Adrenal gland (tissue), 12 donors: ENCODE measurements around the gene RO60. TPM values are rescaled to one million over a fixed set of nuclear protein-coding genes. Genes with fewer than 3 reads are reported as not detected.

Experiments used
- DNase-seq, 7 donors: peaks; one replicate each; pipeline ENCODE4 v3.0.0-alpha.2; 2019 to 2020
- H3K27ac ChIP-seq, 5 donors: fragments of 200-600 bp; sonication (generic) in 4 of 5; 1 replicate in 3 of 5; 2 replicates in 2 of 5; pipeline versions ENCODE4 v1.5.1 to v1.8.0; 2016 to 2020; ENCODE audit warnings: mild to moderate bottlenecking in 1 of 5
- H3K27me3 ChIP-seq: fragments of 200-600 bp; 2 replicates; pipeline ENCODE4 v1.8.0; 2021
- H3K36me3 ChIP-seq, 2 donors: fragments of 200-600 bp; replicated peaks in 1 of 2; 1 replicate in 1 of 2; 2 replicates in 1 of 2; pipeline versions ENCODE4 v1.5.1 to v1.8.0; 2018 to 2022
- H3K4me1 ChIP-seq, 2 donors: fragments of 200-600 bp; replicated peaks in 1 of 2; 1 replicate in 1 of 2; 2 replicates in 1 of 2; pipeline versions ENCODE4 v1.5.1 to v1.8.0; 2018 to 2021
- H3K4me3 ChIP-seq, 4 donors: fragments of 200-600 bp; sonication (generic) in 3 of 4; one replicate each; pipeline ENCODE4 v1.5.1; 2016 to 2018
- H3K9me3 ChIP-seq, 3 donors: fragments of 200-600 bp; sonication (generic) in 1 of 3; replicated peaks in 1 of 3; 1 replicate in 2 of 3; 2 replicates in 1 of 3; pipeline versions ENCODE4 v1.5.1 to v1.8.0; 2016 to 2021
- CTCF ChIP-seq, 6 experiments: fragments of 450-650 bp in 4 of 6; fragments of 200-600 bp in 2 of 6; sonication (generic) in 1 of 6; IDR thresholded peaks; 1 replicate in 5 of 6; 2 replicates in 1 of 6; pipeline versions ENCODE4 v1.5.1 to v1.8.0; 2016 to 2021; ENCODE audit warnings: antibody characterized with exemption in 6 of 6, mild to moderate bottlenecking in 2 of 6, moderate library complexity in 1 of 6
- POLR2A ChIP-seq, 2 donors: fragments of 450-650 bp; IDR thresholded peaks; one replicate each; pipeline ENCODE4 v1.6.1; 2017; ENCODE audit warnings: antibody characterized with exemption in 2 of 2, mild to moderate bottlenecking in 2 of 2, moderate library complexity in 1 of 2
- WGBS, 4 donors: extraction: QIAGEN DNeasy Blood & Tissue Kit in 2 of 4; methylation state at CpG; one replicate each; pipeline versions ENCODE4 v1.1.5 to v1.1.7; 2013 to 2017; 5-methylcytosine and 5-hydroxymethylcytosine counted together
- intact Hi-C, 2 donors: fragments of 100-400 bp; cut with DNase I; formaldehyde crosslinking; loops; one replicate each; pipeline versions ENCODE4 v1.14.1 to v1.15.0; 2022 to 2023
- polyA plus RNA-seq, 3 donors: library from polyadenylated mRNA; stranded (reverse); fragments of 200-250 nt in 2 of 3; fragments of 350-450 nt in 1 of 3; fragmentation: Illumina TruSeq in 1 of 3; extraction: RNeasy Lipid Tissue Mini Kit (QIAGEN cat#74804) in 1 of 3; gene quantifications; one replicate each; pipeline ENCODE4 v1.2.3, GENCODE V29; 2013 to 2014
- total RNA-seq, 9 donors: library from RNA; depleted of rRNA in 4 of 9; stranded (reverse); fragments of >200 nt in 4 of 9; fragments of 120-200 nt in 1 of 9; fragmentation: NEBNext Ultra II Directional in 1 of 9; extraction: Animal tissue kit (Norgen Biotek cat#: 25700) in 1 of 9; gene quantifications; one replicate each; pipeline versions ENCODE4 v1.1.0 to v1.2.4, GENCODE V29; 2013 to 2023
- donor health status: healthy with polysubstance abuse.
- donor health status: Bipolar disorder and iron deficiency.
- donor health status: DM: yes; HTN: yes; CAD: no.
- donor health status: DM: no; HTN: no; CAD: no.
- donor health status: DM: no; HTN: no; CAD: no.
- donor health status: DM: yes; HTN: yes; CAD: no.

Gene RO60
- total and polyA plus RNA-seq, 12 donors = 3.8 to 100 (median 72.8) TPM

GRCh38 chr1:193068013-193068412, 8.6 kb downstream of the RO60 start:
- no peaks in the 10 kb centered on the region for H3K27me3 ChIP-seq
- no peak overlapping the region for H3K27ac ChIP-seq
- H3K4me3 ChIP-seq = no peak overlapping the region
- H3K9me3 ChIP-seq = no peaks in the 10 kb centered on the region
- no peak for DNase-seq
- peaks cover 9 to 26% of the 10 kb centered on the region in 2 donors for H3K4me1 ChIP-seq
- no peaks in the 10 kb centered on the region for H3K36me3 ChIP-seq
- intact Hi-C loops = loop anchor here in 1 of 2 donors (10.0 kb wide), 1 partner anchor 47 kb away; no protein-coding TSS in a partner anchor
- TF ChIP-seq POLR2A (IDR thresholded peaks at IDR 0.05) (no peak), CTCF (IDR thresholded peaks at IDR 0.05) (no peak)

- WGBS, 4 donors = 79 to 92% (median 89%) methylated on average over 4 of the region's 4 CpGs
- TF ChIP-seq POLR2A (IDR thresholded peaks at IDR 0.05) (no peak), CTCF (IDR thresholded peaks at IDR 0.05) (no peak)
- Histone ChIP-seq H3K4me3 (no peak overlapping the region), H3K4me1 (peaks cover 9 to 17% of the 10 kb centered on the region in 2 donors), H3K27me3 (no peaks in the 10 kb centered on the region), H3K36me3 (no peaks in the 10 kb centered on the region), H3K27ac (no peak overlapping the region), H3K9me3 (no peaks in the 10 kb centered on the region)
- intact Hi-C loops = loop anchor here in 1 of 2 donors (10.0 kb wide), 1 partner anchor 45 kb away; no protein-coding TSS in a partner anchor
- DNase-seq = no peak
Observed at GRCh38 chr1:193069748-193070385, 10.5 kb downstream of the RO60 start.

DNA sequence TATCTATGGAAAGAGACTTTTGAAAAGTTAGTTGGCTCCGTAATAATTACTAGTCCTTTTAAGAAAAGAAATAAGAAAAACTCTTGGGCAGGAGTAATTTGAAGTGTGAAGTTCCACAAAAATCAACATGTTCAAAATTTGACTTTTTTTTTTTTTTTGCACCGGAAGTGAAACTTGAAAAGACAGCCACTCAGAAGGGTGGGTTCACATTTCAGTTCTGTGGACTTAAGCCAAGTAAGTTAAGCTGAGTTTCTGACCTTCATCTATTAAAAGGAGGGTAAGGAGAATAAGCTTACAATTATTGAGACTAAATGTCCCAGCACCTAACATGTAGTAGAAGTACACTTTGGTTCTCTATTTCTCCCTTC, 11.0 kb downstream of the RO60 start:
- 59 to 68% (median 65%) methylated on average over 2 of the region's 2 CpGs for WGBS, 4 donors
- no peak overlapping the region for H3K4me3 ChIP-seq
- intact Hi-C loops = no loop called here
- H3K9me3 ChIP-seq = no peaks in the 10 kb centered on the region
- no peaks in the 10 kb centered on the region for H3K36me3 ChIP-seq
- no peak for DNase-seq
- TF ChIP-seq POLR2A (IDR thresholded peaks at IDR 0.05) (no peak), CTCF (IDR thresholded peaks at IDR 0.05) (no peak)
- H3K4me1 ChIP-seq = peaks cover 9 to 15% of the 10 kb centered on the region in 2 donors
- no peaks in the 10 kb centered on the region for H3K27me3 ChIP-seq
- no peak overlapping the region for H3K27ac ChIP-seq

DNA sequence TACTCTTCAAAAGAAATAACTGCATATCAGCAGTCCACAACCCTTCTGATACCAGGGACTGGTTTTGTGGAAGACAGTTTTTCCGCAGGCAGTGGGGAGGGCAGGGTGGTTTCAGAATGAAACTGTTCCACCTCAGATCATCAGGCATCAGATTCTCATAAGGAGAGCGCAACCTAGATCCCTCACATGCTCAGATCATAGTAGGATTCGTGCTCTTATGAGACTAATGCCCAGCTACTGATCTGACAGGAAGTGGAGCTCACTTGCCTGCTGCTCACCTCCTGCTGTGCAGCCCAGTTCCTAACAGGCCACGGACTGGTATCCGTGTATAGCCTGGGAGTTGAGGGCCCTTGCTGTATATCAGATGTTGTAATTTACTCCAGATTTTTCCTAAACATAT, 11.5 kb downstream of the RO60 start:
- WGBS, 4 donors = 66 to 75% (median 69%) methylated on average over 5 of the region's 5 CpGs
- Histone ChIP-seq H3K4me1 (peaks cover 9 to 15% of the 10 kb centered on the region in 2 donors), H3K9me3 (no peaks in the 10 kb centered on the region), H3K4me3 (no peak overlapping the region), H3K27me3 (no peaks in the 10 kb centered on the region), H3K27ac (no peak overlapping the region), H3K36me3 (no peaks in the 10 kb centered on the region)
- no peak for TF ChIP-seq POLR2A (IDR thresholded peaks at IDR 0.05)
- DNase-seq = no peak
- intact Hi-C loops = no loop called here

DNA sequence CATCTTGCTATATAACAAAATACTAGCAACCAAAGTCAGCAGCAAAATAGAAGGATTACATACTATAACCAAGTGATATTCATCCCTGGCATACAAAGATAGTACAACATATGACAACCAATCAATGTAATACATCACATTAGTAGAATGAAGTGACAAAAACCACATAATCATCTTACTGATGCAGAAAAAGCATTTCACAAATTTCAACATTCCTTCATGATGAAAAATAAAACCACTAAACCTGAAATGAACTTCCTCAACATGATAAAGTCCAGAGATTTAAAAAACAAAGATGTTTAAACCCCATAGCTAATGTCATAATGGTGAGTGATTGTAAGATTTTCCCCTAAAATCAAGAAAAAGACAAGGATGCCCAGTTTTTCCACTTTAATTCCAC, 18.6 kb downstream of the RO60 start:
- no peak for DNase-seq
- no peak for TF ChIP-seq POLR2A (IDR thresholded peaks at IDR 0.05)
- Histone ChIP-seq H3K4me1 (no peaks in the 10 kb centered on the region), H3K4me3 (no peak overlapping the region), H3K27me3 (no peaks in the 10 kb centered on the region), H3K9me3 (no peaks in the 10 kb centered on the region), H3K36me3 (peaks cover 0 to 36% of the 10 kb centered on the region in 2 donors), H3K27ac (no peak overlapping the region)
- intact Hi-C loops = no loop called here
